ENCODE data around the gene TUBA1A. TPM values are rescaled to one million over a fixed set of nuclear protein-coding genes. Genes with fewer than 3 reads are reported as not detected.
"Not testable (repeated sequence)": the region's sequence is repeated elsewhere in the genome, so short reads cannot be mapped to it uniquely, and the experiment has no call there.

TUBA1A gene
- total RNA-seq, 1 donor from 2014 or later, result 1,211 TPM

DNA sequence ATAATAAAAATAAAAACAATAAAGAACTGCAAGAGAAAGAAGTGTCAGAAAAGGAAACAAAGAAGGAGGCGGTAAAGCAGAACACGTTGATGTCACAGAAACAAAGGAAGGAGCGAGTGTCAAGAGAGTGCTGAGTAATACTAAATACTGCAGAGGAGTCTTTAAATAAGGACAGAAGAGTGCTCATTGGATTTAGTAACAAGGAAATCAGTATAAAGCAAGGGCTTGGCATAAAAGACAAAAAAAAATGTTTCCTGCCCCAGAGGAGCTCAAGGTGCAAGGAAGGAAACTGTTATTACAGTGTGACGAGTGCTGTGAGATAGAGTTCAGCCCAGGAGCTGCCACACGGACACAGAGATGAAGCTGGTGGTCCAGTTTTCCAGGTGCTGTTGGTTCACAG is 8.4 kb upstream of the TUBA1A start:
- peaks cover 2% of the 10 kb centered on the region for H3K27me3 Mint-ChIP-seq (ENCODE audit: insufficient read depth, low read depth)
- no peak overlapping the region for H3K27ac ChIP-seq
- no peaks in the 10 kb centered on the region for H3K9me3 ChIP-seq (ENCODE audit: low read depth)
- H3K79me2 ChIP-seq (ENCODE audit: low read depth), result no peaks in the 10 kb centered on the region
- TF ChIP-seq, protein P1, sequence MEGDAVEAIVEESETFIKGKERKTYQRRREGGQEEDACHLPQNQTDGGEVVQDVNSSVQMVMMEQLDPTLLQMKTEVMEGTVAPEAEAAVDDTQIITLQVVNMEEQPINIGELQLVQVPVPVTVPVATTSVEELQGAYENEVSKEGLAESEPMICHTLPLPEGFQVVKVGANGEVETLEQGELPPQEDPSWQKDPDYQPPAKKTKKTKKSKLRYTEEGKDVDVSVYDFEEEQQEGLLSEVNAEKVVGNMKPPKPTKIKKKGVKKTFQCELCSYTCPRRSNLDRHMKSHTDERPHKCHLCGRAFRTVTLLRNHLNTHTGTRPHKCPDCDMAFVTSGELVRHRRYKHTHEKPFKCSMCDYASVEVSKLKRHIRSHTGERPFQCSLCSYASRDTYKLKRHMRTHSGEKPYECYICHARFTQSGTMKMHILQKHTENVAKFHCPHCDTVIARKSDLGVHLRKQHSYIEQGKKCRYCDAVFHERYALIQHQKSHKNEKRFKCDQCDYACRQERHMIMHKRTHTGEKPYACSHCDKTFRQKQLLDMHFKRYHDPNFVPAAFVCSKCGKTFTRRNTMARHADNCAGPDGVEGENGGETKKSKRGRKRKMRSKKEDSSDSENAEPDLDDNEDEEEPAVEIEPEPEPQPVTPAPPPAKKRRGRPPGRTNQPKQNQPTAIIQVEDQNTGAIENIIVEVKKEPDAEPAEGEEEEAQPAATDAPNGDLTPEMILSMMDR (IDR thresholded peaks at IDR 0.05), result no peak
- TF ChIP-seq EZH2phosphoT487 (IDR thresholded peaks at IDR 0.05) (no peak), EZH2 (IDR thresholded peaks at IDR 0.05) (no peak)
- H3K27me3 ChIP-seq, result no peaks in the 10 kb centered on the region
- H3K36me3 Mint-ChIP-seq, result no peaks in the 10 kb centered on the region
- H3K4me1 Mint-ChIP-seq, result peaks cover 66% of the 10 kb centered on the region
- no peaks in the 10 kb centered on the region for H3K36me3 ChIP-seq
- H3K9me3 Mint-ChIP-seq, result no peaks in the 10 kb centered on the region
- H3K4me1 ChIP-seq, result peaks cover 58% of the 10 kb centered on the region
- H3K4me3 ChIP-seq, result no peak overlapping the region
- H4K20me1 ChIP-seq (ENCODE audit: low read depth), result no peaks in the 10 kb centered on the region
- H3K4me2 ChIP-seq, result no peak overlapping the region
- no peak for DNase-seq (ENCODE audit: low spot score)
- H3K4me3 Mint-ChIP-seq, result peak overlapping the region; percentile 80
- peak overlapping the region; percentile 9 for H2AFZ ChIP-seq (replicated peaks)
- peak overlapping the region; percentile 98 for H3K27ac Mint-ChIP-seq
- H3K9ac ChIP-seq, result no peak overlapping the region
- peaks cover 25% of the 10 kb centered on the region for H3F3A ChIP-seq (ENCODE audit: low read depth)

DNA sequence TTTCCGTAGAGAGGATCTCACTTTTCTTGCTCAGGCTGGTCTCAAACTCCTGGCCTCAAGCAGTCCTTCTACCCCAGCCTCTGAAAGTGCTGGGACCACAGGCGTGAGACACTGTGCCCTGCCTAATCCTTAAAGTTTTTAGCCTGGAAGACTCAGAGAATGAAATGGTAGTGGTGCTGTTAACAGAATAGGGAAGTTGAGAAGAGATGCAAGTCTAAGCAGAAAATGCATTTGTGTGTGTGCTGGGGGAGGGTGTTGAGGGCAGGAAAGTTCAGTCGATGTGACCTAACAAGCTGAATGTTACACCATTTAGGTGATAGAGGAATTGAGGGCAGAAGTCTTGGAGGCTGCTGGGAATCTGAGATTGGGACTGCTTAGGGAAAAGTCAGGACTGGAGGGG is 6.9 kb upstream of the TUBA1A start:
- H3K4me1 Mint-ChIP-seq, result peaks cover 59% of the 10 kb centered on the region
- H3K79me2 ChIP-seq (ENCODE audit: low read depth), result no peaks in the 10 kb centered on the region
- no peak overlapping the region for H3K27ac ChIP-seq
- peaks cover 45% of the 10 kb centered on the region for H3K4me1 ChIP-seq
- H3K27me3 Mint-ChIP-seq (ENCODE audit: insufficient read depth, low read depth), result peaks cover 2% of the 10 kb centered on the region
- no peaks in the 10 kb centered on the region for H3K36me3 Mint-ChIP-seq
- no peak overlapping the region for H3K4me3 ChIP-seq
- H3K4me2 ChIP-seq, result no peak overlapping the region
- peak overlapping the region; percentile 58 for H3K27ac Mint-ChIP-seq
- H3K9me3 Mint-ChIP-seq, result no peaks in the 10 kb centered on the region
- no peaks in the 10 kb centered on the region for H3K27me3 ChIP-seq
- no peak for DNase-seq (ENCODE audit: low spot score)
- H2AFZ ChIP-seq (replicated peaks), result peak overlapping the region; percentile 3
- H3K36me3 ChIP-seq, result no peaks in the 10 kb centered on the region
- no peak overlapping the region for H3K9ac ChIP-seq
- TF ChIP-seq, protein P1 (IDR thresholded peaks at IDR 0.05), result no peak
- no peak for TF ChIP-seq EZH2phosphoT487 (IDR thresholded peaks at IDR 0.05)
- TF ChIP-seq EZH2 (IDR thresholded peaks at IDR 0.05), result no peak
- H4K20me1 ChIP-seq (ENCODE audit: low read depth), result no peaks in the 10 kb centered on the region
- no peaks in the 10 kb centered on the region for H3K9me3 ChIP-seq (ENCODE audit: low read depth)
- H3F3A ChIP-seq (ENCODE audit: low read depth), result peaks cover 17% of the 10 kb centered on the region
- H3K4me3 Mint-ChIP-seq, result peak overlapping the region; percentile 44

DNA sequence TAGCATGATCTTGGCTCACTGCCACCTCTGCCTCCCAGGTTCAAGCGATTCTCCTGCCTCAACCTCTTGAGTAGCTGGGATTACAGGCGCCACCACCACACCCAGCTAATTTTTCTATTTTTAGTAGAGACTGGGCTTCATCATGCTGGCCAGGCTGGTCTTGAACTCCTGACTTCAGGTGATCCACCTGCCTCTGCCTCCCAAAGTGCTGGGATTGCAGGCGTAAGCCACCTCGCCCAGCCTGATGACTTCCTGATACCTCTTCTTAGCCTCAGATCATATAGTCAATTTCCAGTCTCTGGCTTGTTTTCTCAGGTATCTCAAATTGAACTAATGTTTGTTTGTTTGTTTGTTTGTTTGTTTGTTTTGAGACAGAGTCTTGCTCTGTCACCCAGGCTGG is 4.9 kb upstream of the TUBA1A start:
- not testable (repeated sequence) for H3K4me3 ChIP-seq; H4K20me1 ChIP-seq (ENCODE audit: low read depth); H3K9me3 ChIP-seq (ENCODE audit: low read depth); H3K27ac ChIP-seq; H3K27me3 Mint-ChIP-seq (ENCODE audit: insufficient read depth, low read depth); H3K36me3 ChIP-seq; H3K9me3 Mint-ChIP-seq; H3K36me3 Mint-ChIP-seq; H3K79me2 ChIP-seq (ENCODE audit: low read depth); H3K4me2 ChIP-seq; H3K27ac Mint-ChIP-seq; H3K27me3 ChIP-seq; H3K9ac ChIP-seq; H3K4me3 Mint-ChIP-seq; H2AFZ ChIP-seq (replicated peaks); DNase-seq (ENCODE audit: low spot score)
- H3K4me1 Mint-ChIP-seq, result peaks cover 54% of the 10 kb centered on the region
- H3K4me1 ChIP-seq, result peaks cover 43% of the 10 kb centered on the region
- H3F3A ChIP-seq (ENCODE audit: low read depth), result peaks cover 27% of the 10 kb centered on the region

DNA sequence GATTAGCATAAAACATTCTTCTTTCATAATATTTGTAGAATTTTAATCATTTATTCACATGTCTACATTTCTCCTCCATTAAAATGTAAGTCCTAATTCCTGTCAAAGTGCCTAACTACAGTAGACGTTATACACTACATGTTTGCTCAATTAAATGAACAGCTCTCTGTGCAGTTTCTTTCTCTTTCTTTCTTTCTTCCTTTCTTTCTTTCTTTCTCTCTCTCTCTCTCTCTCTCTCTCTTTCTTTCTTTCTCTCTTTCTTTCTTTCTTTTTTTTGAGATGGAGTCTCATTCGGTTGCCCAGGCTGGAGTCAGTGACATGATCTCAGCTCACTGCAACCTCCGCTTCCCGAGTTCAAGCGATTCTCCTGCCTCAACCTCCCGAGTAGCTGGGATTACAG is 2.6 kb upstream of the TUBA1A start:
- H3K4me2 ChIP-seq, H3K4me3 Mint-ChIP-seq: not testable (repeated sequence)

More for the DNA sequence above, 2.6 kb upstream of the TUBA1A start:
- not testable (repeated sequence) for H3K9me3 Mint-ChIP-seq; H3K9me3 ChIP-seq (ENCODE audit: low read depth); H3K36me3 ChIP-seq; H3K36me3 Mint-ChIP-seq; DNase-seq (ENCODE audit: low spot score); H3K9ac ChIP-seq; H3K27me3 ChIP-seq; H3K27ac Mint-ChIP-seq; H3K4me3 ChIP-seq; H2AFZ ChIP-seq (replicated peaks); H3K27ac ChIP-seq
- Mint-ChIP-seq H3K27me3 (ENCODE audit: insufficient read depth, low read depth) (peaks cover 12% of the 10 kb centered on the region), H3K4me1 (peaks cover 45% of the 10 kb centered on the region)
- H3F3A ChIP-seq (ENCODE audit: low read depth), result peaks cover 34% of the 10 kb centered on the region
- H3K79me2 ChIP-seq (ENCODE audit: low read depth), result peaks cover 24% of the 10 kb centered on the region
- H3K4me1 ChIP-seq, result peaks cover 30% of the 10 kb centered on the region
- H4K20me1 ChIP-seq (ENCODE audit: low read depth), result peaks cover 20% of the 10 kb centered on the region

All from neural progenitor cell (in vitro differentiated cells).